CD1c-positive myeloid dendritic cell (primary cell): Measurements from ENCODE around the gene AKAIN1.

Experiments used
- DNase-seq: peaks from one replicate; pipeline ENCODE4 v3.0.0-alpha.2; 2016; ENCODE audit errors: extremely low spot score

AKAIN1 gene

DNA sequence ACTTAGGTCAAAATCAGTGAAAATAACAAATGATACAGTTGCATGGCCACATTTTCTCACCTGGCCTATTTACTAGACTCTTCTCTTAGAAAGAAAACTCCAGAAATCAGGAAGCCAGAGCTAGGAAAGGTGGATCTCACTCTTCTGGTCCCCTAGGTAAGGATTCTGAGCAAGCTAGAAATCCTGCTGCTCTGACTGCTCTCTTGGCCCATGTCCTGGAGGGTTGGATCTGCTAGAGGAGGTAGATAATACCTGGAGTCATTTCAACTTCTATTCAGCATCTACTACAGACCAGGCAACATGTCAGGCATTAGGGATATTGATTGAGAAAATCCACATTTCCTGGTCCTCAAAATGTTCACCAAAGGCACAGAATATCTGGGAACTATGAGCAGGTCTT lies 34.9 kb downstream of the AKAIN1 start:
- DNase-seq, result no peak

DNA sequence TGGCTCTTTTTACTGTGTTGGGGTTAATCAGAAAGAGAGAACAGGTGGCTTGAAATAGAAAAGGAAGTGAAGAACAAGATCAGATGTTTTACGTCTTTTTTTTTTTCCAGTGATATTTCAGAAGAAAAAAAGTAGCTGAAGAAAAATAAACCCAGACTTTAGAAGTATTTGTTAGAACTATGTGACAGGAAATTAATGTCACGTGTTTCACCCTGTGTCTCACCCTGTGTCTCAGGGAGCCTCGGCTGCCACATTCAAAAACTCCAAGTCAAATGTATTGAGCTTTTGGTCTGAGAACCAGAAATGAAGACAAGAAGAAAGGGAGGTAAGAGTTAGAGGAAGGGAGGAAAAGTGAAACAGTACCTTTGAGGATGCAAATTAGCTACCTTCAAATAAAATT lies 38.0 kb downstream of the AKAIN1 start:
- DNase-seq, result peak; percentile 3

DNA sequence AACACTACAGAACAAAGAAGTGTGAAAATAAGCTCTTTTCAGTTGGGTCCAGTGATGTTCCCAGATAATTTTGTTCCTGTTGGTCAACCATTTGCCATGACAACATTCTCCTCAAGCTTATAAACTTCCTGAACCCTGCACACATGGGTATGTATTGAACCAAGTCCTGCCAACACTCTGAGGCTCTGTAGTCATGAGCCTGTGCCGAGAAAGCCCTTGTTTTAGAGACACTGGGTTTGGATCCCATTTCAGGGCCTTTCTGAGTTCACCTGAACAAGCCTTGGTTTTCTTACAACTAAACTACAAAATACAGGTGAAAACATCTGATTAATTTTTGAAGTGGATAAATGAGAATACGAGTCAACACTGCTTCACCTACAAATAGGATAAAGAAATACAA lies 38.5 kb downstream of the AKAIN1 start:
- no peak for DNase-seq

DNA sequence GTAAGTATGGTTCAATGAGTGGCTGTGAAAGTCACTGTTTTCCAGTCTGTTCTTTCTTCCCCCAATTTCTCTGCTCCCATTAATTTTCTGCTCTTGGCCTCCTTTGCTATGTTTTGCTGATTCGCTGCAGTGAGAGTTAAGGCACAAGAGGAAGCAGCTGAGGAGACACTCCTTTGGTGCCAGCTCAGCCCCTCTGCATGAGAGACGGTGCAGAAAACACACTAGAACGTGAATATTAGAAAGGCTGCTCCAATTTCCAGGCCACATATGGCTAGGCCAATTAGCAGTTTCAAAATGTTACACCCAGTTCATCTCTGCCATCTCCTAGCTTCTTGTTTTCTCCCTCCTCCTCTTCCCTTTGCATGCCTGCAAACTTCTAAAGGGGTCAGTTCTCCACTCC lies 38.9 kb downstream of the AKAIN1 start:
- no peak for DNase-seq

DNA sequence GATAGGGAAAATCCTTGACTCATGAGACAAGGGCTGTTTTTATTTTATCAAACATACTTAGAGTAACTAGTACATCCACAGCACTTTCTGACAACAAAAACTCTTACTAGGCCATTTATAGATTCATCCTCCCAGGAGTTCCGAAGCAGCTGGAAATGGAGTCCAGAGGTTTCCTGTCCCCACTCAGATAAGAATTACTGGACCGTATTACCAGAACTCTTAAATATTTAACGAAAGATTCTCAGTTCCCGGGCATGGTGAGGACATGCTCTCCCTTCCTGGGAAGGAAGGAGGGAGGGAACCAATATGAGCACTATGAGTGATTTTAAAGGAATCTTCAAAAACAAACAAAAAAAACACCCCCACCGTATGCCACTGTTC lies 41.2 kb downstream of the AKAIN1 start:
- no peak for DNase-seq

DNA sequence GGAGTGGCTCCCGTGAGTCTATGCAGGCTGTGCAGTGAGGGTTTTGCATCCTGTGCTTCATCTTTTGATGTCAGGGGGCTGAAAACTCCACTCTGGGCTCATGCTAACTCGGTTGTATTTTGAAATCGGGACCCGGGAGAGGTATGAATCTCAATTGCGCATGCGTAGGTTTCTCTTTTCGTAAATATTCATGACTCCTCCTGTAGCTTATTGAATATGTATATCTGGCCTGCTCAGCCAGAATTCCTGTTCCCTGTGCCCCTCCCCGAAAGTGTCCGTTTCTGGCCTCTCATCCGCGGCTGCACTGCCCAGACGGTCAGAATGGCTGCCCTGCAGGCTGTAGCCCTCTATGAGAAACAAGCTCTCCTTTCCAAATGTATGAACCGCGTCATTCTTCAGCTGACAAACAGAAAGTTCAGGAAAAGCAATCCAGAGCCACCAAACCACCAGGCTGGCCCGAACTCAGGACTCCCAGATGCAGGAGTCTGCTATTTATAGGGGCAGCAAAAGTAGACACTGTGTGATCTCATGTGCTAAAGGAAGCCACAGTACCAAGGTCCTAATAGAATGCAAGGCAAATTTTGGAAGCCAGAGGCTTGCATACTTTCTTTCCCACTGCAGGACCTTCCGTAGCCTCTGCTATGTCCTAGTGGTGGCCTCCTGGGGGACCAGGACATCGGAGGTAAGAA lies 41.7 kb downstream of the AKAIN1 start:
- no peak for DNase-seq

DNA sequence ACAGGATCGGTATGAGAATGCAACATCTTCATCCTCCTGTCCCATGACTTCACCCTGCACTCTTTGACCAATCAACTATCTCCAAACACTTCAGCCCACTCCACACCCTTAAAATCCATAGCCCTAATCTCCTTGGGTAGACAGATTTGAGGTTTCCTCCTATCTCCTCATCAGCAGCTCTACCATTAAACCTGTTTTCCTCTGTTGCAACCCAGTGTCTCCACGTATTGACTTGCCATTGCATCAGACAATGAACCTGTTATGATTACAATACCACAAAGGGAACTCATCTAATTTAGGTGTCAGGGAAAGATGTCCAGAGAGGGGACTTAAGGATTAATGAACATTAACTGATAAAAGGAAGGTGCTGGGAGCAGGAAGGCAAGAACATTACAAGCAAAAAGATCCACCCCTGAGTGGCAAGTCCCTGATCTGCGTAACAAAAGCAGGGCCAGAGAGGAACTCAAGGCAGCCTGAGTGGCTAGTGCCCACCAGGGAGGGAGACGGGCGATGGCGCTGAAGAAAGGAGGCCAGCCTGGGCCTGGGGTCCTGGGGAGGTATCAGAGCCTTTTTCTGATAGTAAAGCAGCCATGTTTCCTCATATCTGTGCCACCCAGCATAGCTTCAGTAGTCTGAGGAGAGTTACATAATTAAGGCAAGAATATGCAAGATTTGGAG lies 44.6 kb downstream of the AKAIN1 start:
- DNase-seq, result no peak

DNA sequence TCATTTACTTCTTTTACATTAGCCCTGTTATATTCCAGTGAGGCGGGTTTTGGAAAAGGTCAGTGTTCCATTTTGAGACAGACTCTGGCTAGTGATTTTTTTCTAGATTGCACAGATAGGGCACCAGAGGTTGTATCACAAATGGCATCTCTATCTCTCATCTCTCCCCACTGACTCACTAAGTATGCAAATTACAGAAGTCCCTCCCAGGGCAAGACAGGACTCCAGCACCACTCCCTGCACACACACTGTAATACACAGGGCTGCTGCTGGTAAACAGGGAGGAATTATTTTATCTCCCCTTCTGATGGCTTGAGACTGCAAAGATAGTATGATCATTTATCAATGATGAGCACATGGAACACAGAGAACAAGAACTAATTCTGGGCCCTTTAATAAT lies 46.2 kb downstream of the AKAIN1 start:
- no peak for DNase-seq

DNA sequence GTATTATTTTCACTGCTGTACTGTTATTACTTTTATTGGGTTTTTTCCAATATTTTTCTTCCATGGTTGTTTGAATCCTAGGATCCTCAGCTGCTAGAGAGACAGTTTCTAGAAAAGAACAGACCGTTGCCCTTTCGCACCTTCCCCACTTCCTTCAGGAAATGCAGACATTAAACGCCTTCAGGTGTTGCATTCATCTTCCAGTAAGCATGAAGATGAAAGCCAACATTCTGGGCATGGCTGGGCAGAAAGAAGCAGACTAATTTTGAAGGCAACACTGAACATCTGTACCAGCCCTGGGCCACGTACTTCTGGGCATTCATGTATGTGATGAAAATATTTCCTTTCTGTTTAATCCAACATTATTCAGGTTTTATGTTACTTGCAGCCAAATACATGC lies 51.0 kb downstream of the AKAIN1 start:
- DNase-seq, result no peak

DNA sequence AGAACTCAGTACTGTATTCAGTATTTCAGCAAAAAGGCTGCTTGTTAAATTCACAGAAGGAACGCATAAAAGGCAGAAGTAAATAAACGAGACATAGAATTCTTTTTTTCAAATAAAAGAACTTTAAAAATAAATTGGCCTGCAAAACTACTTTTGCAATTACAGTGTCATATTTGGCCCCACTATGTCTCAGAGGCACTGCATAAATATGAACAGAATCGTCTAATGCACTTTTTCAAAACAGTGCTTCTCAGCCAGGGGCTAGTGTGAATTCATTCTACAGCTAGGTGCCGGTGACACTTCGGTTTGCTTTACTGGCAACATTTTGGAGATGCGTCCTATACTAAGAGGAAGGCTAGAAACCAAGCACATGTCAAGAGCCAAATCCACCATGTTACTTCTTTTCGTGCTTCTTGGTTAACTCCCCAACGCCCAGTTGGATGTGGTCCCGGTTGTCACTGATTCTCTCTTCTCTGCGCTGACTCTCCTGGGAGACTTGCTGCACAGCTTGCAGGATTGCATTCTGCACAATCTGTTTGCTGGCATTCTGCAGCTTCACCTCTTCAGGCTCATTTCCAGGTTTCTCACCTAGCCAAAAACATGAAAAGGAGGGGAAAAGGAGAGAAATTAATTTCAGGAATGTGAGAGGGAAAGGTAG lies 51.8 kb downstream of the AKAIN1 start:
- DNase-seq, result no peak

DNA sequence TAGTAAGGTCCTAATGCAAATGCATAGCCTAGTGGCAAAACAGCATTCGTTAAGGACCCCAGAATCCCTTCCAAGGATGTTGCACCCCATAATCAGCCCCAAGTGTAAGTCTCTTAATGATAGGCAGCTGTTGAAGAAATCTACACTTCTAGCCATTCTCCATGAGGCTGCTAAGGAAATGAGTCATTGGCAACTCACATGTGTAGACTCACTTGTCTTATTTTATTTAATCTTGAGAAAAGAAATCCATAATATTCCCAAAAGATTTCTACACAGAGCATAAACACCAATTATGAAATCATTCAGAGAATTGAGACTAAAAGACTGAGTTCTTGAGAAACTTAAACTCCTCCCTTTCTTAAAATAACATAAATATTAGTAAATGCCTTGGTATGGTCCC lies 52.4 kb downstream of the AKAIN1 start:
- no peak for DNase-seq

DNA sequence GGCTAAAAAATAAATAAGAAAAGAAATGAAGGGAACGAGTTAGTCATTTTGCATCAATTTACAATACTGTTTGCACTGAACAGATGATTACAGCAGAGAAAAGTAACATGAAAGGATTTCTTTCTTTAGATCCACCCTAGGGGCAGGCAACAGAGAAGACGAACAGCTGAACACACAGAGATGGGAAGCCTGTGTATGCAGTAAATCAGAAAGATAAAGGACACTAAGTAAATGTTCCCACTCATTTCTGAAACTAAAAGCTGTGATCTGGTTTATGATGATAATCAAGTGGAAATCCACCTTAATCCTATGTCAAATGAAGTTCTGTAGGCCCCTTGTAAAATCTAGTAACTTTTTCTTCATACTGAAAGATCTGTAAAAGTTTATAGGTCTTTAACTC lies 54.2 kb downstream of the AKAIN1 start:
- DNase-seq, result no peak

DNA sequence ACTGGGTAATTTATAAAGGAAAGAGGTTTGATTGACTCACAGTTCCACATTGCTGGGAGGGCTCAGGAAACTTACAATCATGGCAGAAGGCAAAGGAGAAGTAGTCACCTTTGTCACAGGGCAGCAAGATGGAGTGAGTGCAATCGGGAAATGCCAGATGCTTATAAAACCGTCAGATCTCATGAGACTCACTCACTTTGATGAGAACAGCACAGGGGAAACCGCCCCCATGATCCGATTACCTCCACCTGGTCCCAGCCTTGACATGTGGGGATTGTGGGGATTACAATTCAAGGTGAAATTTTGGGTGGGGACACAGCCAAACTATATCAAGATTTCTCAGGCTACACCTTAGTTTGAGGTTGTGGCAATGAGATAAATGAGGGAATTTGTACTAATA lies 54.9 kb downstream of the AKAIN1 start:
- no peak for DNase-seq

DNA sequence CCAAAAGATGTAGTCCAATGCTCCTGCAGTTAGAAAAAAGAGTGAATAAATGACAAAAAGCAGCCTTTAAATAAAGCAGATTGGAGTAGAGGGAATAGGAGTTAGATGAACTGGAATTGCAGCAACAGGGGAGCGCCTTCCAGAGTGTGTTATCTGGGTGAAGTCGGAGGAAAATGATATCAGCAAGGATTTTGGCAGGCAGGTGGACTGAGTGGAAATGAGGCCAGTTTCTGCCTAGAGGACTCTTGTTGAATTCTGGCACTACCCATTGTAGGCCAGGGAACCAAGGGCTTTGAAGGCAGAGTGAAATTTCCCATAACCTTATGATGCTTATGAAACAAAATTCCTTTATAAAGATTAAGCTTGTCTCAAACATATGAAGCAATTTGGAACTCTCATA lies 59.8 kb downstream of the AKAIN1 start:
- DNase-seq, result no peak

DNA sequence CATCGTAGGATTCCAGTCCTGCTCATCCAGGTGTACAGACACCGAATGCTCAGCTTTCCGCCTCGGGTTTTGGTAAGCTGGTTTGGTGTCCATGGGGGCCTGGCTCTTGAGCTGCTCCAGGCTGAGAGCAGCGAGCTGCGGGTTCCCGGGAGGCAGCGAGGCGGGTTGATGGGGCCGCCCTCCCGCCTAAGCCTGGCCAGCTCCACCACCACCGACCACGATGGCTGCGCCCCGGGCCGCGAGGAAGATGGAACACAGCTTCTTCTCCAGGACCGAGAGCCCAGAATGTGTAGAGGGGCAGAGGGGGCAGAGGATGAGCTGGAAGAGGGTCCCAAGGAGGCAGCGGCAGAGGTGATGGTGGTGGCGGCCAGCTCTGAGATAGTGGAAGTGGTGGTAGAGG lies 64.1 kb downstream of the AKAIN1 start:
- DNase-seq, result no peak

DNA sequence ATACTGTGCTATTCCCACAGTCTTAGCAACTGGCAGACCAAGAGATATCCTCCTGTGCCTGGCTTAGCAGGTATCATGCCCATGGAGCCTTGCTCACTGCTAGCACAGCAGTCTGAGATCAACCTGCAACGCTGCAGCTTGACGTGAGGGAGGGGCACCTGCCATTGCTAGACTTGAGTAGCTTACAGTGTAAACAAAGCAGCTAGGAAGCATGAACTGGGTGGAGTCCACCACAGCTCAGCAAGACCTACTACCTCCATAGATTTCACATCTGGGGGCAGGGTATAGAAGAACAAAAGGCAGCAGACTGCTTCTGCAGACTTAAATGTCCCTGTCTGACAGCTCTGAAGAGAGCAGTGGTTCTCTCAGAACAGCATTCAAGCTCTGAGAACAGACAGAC lies 74.8 kb downstream of the AKAIN1 start:
- DNase-seq, result no peak

DNA sequence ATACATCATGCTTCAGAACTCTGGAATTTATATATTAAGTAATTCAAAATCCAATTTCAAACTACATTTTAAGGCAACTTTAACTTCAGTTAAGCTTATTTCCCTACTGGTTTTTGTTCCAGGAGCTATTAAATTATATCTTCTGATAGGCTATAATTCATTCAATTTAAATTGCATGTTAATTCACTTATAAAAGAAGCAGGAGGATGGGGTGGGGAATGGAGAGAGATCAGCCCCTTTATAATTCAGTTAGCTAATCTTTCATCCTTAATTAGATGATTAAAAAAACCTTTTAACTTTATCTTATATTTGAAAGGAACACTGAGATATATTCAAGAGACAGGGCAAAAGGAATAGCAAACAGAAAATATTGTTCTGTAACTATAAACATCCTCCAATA lies 86.8 kb downstream of the AKAIN1 start:
- no peak for DNase-seq

DNA sequence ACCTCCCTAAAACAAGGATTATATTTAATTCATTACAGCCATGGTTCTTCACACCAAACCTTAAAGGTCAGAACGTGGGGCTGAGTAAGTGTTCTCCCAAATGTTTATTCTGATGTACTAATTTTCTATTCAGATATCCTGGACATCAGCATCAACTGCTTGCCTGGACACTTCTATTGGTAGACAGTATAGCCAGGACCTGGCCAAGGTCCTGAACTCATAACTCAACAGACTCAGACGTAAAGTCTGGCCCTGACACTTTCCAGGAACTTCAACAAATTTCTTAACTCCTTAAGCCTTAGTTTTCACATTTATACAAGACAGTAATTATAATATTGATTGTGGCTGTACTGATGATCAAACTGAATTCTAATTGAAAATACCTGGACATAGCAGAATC lies 89.1 kb downstream of the AKAIN1 start:
- DNase-seq, result no peak

DNA sequence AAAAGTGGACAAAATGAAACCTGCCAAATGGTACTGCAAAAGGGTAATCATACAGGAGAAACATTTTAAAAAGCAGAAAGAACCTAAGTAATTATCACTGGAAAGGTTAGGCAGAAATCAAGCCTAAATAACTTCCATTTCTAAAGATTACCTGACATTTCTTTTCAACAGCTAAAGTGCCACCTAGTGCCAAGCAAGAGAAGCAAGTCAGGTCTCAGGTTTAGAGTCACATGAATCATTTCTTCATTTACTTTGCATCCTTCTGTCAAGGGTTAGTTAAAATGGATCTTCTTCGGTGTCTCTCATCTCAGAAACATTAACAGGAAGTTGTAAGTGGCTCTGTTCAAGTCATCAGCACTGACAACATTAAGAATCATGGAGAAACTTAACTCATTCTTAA lies 90.3 kb downstream of the AKAIN1 start:
- no peak for DNase-seq

DNA sequence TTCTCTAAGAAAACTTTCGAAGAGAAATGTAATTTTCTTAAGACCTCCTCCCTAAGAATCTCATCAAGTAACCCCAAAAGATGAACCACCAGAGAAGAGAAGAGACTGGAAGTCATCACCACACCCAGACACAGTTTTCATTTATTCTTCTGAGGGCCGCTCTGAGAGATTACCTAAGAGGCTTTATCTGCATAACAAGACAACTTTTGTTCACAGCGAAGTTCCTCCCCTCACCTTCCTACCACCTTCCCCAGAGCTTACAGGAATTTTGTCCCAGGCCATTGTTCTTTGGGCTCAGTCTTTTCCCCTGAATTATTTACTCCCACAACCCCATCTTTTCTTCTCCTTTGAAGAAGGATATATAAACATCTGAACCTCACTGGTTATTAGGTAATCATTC lies 92.8 kb downstream of the AKAIN1 start:
- no peak for DNase-seq

DNA sequence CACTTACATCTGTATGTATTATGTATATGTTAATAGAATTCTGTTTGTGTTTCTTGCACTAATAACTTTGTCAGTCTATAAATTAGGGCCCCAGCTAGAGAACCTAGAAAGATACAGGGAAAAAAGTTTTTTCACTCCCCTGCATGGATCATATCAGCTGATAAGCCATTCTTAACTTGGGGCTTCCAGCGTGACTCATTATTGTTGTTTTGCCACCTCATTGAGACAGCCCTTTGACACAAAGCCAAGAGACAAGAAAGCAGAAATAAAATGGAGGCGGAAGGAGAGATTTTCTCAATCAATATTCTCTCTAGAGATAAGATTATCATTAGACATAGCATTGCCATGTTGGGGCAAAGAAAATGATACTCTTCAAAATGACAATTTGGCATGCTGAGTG lies 93.4 kb downstream of the AKAIN1 start:
- no peak for DNase-seq

DNA sequence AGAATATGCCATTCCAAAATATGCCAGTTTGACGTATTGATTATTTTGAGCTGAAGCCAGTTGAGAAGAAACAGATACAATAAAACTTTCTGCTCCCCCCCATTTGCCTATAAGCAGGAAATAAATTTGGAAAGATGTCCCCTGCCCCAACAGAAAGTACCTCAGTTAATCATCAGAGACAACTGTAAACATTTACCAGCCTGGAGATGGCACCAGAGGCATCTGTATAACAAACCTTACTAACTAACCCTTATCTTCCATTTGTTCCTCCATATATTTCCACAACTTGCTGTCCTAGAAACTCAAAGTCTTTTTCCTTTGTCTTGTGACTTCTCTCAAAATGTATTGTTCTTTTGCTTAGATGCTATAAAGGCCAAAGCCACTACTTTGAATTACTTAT lies 93.8 kb downstream of the AKAIN1 start:
- no peak for DNase-seq

DNA sequence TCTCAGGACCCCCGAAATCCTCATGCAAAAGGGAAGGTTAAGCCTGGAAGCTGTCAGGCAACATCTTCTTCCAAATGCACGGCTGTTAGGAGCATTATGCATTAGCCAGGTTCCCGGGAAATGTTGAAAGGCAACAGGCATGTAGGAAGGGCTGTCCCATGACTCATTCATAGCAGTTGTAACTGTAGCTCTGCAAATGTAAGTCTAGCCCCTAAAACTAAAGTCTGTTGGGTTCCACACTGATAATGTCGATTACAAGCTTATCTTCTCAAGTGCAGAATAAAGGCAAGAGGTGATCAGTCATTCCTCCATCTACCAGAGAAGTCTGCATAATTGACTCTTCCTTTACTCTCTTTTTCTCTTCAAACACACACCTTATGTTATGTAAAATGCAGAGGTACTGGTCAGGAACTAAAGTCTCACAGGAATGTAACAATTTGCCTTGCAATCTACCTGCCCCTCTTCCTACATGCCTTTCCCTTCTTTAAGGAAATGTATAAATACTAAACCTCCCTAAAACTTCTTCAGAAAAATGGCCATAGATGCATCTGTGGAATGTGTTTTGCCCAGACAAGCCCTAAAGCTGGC lies 99.8 kb downstream of the AKAIN1 start:
- DNase-seq, result no peak
